IMR-90 (cell line): ENCODE measurements around the gene CENPT.

ENCODE experiments used
- BHLHE40 ChIP-seq: fragments of 150-350 bp; IDR thresholded peaks from 2 replicates; pipeline ENCODE4 v1.6.1; 2016; ENCODE audit warnings: mild to moderate bottlenecking, low read depth, low read length
- POLR2A ChIP-seq: IDR thresholded peaks from 2 replicates; pipeline ENCODE4 v1.6.1; 2012; ENCODE audit warnings: mild to moderate bottlenecking, low read depth, low read length
- RFX5 ChIP-seq: IDR thresholded peaks from 2 replicates; pipeline ENCODE4 v1.8.0; 2012; ENCODE audit warnings: low read depth, mild to moderate bottlenecking, low read length, moderate library complexity
- SMC3 ChIP-seq: fragments of 150-350 bp; IDR thresholded peaks from 2 replicates; pipeline ENCODE4 v1.6.1; 2016; ENCODE audit warnings: low read depth, mild to moderate bottlenecking, antibody characterized with exemption, low read length, moderate library complexity
- TF ChIP-seq, protein P1 (sequence below): conservative IDR thresholded peaks from 2 replicates; pipeline ENCODE4 v1.5.1; 2012; ENCODE audit warnings: mild to moderate bottlenecking, low read depth, low read length, improper control_type of control experiment
- TF ChIP-seq, protein P2 (sequence below): fragments of 150-350 bp; IDR thresholded peaks from 2 replicates; pipeline ENCODE4 v1.6.1; 2017; ENCODE audit warnings: mild to moderate bottlenecking, antibody characterized with exemption, low read length, low read depth

DNA sequence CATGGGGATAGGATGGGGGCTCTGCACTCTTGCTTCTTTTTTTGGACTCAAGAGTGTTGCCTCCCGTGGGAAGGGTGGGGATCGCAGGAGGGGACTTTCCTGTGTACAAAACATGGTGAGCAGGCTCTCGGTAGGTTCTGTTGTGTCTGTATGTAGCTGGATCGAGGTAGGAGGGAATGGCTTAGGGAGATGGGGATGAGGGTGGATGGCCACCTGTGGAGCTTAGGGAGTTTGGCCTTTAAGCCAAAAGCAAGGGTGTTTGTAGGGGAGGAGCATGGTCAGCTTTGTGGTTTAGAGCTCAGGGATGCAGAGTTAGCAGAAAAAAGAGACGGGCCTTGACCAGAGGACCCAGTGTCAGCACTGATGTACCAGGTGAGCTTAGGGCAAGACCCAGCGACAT lies 14.4 kb upstream of the CENPT start:
- TF ChIP-seq, protein P1, sequence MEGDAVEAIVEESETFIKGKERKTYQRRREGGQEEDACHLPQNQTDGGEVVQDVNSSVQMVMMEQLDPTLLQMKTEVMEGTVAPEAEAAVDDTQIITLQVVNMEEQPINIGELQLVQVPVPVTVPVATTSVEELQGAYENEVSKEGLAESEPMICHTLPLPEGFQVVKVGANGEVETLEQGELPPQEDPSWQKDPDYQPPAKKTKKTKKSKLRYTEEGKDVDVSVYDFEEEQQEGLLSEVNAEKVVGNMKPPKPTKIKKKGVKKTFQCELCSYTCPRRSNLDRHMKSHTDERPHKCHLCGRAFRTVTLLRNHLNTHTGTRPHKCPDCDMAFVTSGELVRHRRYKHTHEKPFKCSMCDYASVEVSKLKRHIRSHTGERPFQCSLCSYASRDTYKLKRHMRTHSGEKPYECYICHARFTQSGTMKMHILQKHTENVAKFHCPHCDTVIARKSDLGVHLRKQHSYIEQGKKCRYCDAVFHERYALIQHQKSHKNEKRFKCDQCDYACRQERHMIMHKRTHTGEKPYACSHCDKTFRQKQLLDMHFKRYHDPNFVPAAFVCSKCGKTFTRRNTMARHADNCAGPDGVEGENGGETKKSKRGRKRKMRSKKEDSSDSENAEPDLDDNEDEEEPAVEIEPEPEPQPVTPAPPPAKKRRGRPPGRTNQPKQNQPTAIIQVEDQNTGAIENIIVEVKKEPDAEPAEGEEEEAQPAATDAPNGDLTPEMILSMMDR: no peak
- no peak for TF ChIP-seq SMC3
- TF ChIP-seq POLR2A: no peak
- no peak for TF ChIP-seq RFX5
- TF ChIP-seq, protein P2, sequence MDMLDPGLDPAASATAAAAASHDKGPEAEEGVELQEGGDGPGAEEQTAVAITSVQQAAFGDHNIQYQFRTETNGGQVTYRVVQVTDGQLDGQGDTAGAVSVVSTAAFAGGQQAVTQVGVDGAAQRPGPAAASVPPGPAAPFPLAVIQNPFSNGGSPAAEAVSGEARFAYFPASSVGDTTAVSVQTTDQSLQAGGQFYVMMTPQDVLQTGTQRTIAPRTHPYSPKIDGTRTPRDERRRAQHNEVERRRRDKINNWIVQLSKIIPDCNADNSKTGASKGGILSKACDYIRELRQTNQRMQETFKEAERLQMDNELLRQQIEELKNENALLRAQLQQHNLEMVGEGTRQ: no peak
- TF ChIP-seq BHLHE40: no peak
